Measurements from ENCODE around the gene SUV39H1. TPM values are rescaled to one million over a fixed set of nuclear protein-coding genes. Genes with fewer than 3 reads are reported as not detected.

Gene SUV39H1
- total RNA-seq, 1 donor from 2014 or later: 0.21 TPM

GRCh38 chrX:48714573-48714972 lies 18.0 kb downstream of the SUV39H1 start:
- Histone ChIP-seq H3K36me3 (no peaks in the 10 kb centered on the region), H3K27ac (no peak overlapping the region), H3K4me1 (no peaks in the 10 kb centered on the region), H3K9me3 (no peaks in the 10 kb centered on the region), H3K4me3 (no peak overlapping the region), H3K27me3 (no peaks in the 10 kb centered on the region)
- DNase-seq (ENCODE audit: low spot score in 2 of 2): no peak
- intact Hi-C loops (cut with DNase I): no loop called here
- no peak for TF ChIP-seq CTCF (IDR thresholded peaks at IDR 0.05)

GRCh38 chrX:48715072-48715471 lies 18.5 kb downstream of the SUV39H1 start:
- no peak overlapping the region for H3K27ac ChIP-seq
- no peaks in the 10 kb centered on the region for H3K27me3 ChIP-seq
- no peaks in the 10 kb centered on the region for H3K9me3 ChIP-seq
- no peak for DNase-seq (ENCODE audit: low spot score in 2 of 2)
- TF ChIP-seq CTCF (IDR thresholded peaks at IDR 0.05): no peak
- H3K4me1 ChIP-seq: no peaks in the 10 kb centered on the region
- no peaks in the 10 kb centered on the region for H3K36me3 ChIP-seq
- H3K4me3 ChIP-seq: no peak overlapping the region
- intact Hi-C loops (cut with DNase I): no loop called here

- TF ChIP-seq CTCF (IDR thresholded peaks at IDR 0.05): no peak
- Histone ChIP-seq H3K9me3 (no peaks in the 10 kb centered on the region), H3K36me3 (no peaks in the 10 kb centered on the region), H3K27ac (no peak overlapping the region), H3K4me1 (no peaks in the 10 kb centered on the region), H3K4me3 (no peak overlapping the region), H3K27me3 (no peaks in the 10 kb centered on the region)
- DNase-seq (ENCODE audit: low spot score in 2 of 2): no peak
- intact Hi-C loops (cut with DNase I): no loop called here
These were observed 19.5 kb downstream of the SUV39H1 start for GRCh38 chrX:48715876-48716502.

GRCh38 chrX:48719958-48720357 lies 23.4 kb downstream of the SUV39H1 start:
- Histone ChIP-seq H3K4me1 (no peaks in the 10 kb centered on the region), H3K36me3 (no peaks in the 10 kb centered on the region), H3K4me3 (no peak overlapping the region), H3K27me3 (no peaks in the 10 kb centered on the region), H3K27ac (no peak overlapping the region), H3K9me3 (no peaks in the 10 kb centered on the region)
- intact Hi-C loops (cut with DNase I): no loop called here
- TF ChIP-seq CTCF (IDR thresholded peaks at IDR 0.05): no peak
- DNase-seq (ENCODE audit: low spot score in 2 of 2): no peak

GRCh38 chrX:48720577-48721250 lies 24.2 kb downstream of the SUV39H1 start:
- intact Hi-C loops (cut with DNase I): no loop called here

More at GRCh38 chrX:48720577-48721250, 24.2 kb downstream of the SUV39H1 start:
- H3K36me3 ChIP-seq: no peaks in the 10 kb centered on the region
- DNase-seq (ENCODE audit: low spot score in 2 of 2): no peak
- H3K27me3 ChIP-seq: no peaks in the 10 kb centered on the region
- no peaks in the 10 kb centered on the region for H3K4me1 ChIP-seq
- H3K27ac ChIP-seq: no peak overlapping the region
- no peak for TF ChIP-seq CTCF (IDR thresholded peaks at IDR 0.05)
- H3K4me3 ChIP-seq: no peak overlapping the region
- no peaks in the 10 kb centered on the region for H3K9me3 ChIP-seq

Measured in ascending aorta (tissue), 2 donors.